Fibroblast of pulmonary artery (primary cell): ENCODE data around the gene CAMK1D.
"Not testable (repeated sequence)": the region's sequence is repeated elsewhere in the genome, so short reads cannot be mapped to it uniquely, and the experiment has no call there.

Experiments used
- DNase-seq: peaks from one replicate; pipeline ENCODE4 v3.0.0-alpha.2; 2010; ENCODE audit warnings: low read depth
- H3K4me3 ChIP-seq: replicated peaks from 2 replicates; pipeline ENCODE4 v1.5.1; 2011; ENCODE audit warnings: low read depth, mild to moderate bottlenecking, control low read depth, low read length, moderate library complexity
- CTCF ChIP-seq: IDR thresholded peaks from 2 replicates; pipeline ENCODE4 v1.5.1; 2011; ENCODE audit warnings: mild to moderate bottlenecking, control low read depth, low read length, inconsistent platforms; ENCODE audit errors: missing control alignments

CAMK1D gene

GRCh38 chr10:12741360-12741804 is 392.0 kb downstream of the CAMK1D start:
- TF ChIP-seq CTCF = no peak
- H3K4me3 ChIP-seq = no peak overlapping the region
- no peak for DNase-seq

- no peak overlapping the region for H3K4me3 ChIP-seq
- no peak for TF ChIP-seq CTCF
- DNase-seq = no peak
These were observed 393.4 kb downstream of the CAMK1D start for GRCh38 chr10:12742771-12743170.

DNA sequence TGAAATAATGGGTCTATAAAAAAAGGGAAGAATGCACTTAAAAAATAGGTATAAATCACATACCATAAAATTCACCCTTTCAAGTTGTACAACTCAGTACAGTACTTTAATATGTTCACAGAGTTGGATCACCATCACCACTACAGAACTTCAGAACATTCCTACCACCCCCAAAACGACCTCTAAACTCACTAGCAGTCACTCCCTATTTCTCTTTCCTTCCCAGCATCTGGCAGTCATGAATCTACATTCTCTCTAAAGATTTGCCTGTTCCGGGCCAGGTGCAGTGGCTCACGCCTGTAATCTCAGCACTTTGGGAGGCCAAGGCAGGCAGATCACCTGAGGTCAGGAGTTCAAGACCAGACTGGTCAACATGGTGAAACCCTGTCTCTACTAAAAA is 394.1 kb downstream of the CAMK1D start:
- not testable (repeated sequence) for H3K4me3 ChIP-seq, DNase-seq

- H3K4me3 ChIP-seq = no peak overlapping the region
- DNase-seq = no peak
- no peak for TF ChIP-seq CTCF
These were observed 394.6 kb downstream of the CAMK1D start for GRCh38 chr10:12743941-12744340.

- DNase-seq = no peak
- TF ChIP-seq CTCF = no peak
- no peak overlapping the region for H3K4me3 ChIP-seq
These were observed 398.8 kb downstream of the CAMK1D start for GRCh38 chr10:12748186-12748585.

DNA sequence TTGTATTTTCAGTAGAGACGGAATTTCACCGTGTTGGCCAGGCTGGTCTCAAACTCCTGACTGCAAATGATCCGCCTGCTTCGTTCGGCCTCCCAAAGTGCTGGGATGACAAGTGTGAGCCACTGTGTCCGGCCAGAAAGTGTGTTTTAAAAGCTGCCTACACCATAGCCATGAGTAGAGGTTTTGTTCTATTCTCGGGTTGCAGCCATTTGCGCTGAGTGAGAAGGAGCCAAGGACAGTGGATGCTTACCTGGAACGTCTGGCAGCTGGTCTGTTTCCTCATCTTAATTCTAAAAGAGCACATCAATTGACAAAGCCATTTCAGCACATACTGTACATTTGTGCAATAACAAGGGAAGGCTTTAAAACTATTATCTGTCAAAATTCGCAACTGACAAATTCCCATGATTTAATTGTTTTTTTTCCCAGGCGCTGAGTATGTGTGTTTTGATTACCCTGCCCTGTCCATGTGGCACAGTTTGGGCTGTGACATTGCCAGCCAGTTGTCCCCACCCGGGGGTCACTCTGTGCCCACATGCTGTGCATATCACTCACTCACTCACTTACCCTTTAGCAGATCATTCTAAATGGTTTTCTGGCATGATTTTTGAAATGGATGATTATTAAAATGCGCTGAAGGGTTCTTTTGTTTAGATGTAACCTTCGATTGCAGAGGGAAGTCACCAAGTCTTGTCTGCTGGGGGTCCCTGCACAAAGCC is 400.6 kb downstream of the CAMK1D start:
- no peak for TF ChIP-seq CTCF
- no peak overlapping the region for H3K4me3 ChIP-seq

DNA sequence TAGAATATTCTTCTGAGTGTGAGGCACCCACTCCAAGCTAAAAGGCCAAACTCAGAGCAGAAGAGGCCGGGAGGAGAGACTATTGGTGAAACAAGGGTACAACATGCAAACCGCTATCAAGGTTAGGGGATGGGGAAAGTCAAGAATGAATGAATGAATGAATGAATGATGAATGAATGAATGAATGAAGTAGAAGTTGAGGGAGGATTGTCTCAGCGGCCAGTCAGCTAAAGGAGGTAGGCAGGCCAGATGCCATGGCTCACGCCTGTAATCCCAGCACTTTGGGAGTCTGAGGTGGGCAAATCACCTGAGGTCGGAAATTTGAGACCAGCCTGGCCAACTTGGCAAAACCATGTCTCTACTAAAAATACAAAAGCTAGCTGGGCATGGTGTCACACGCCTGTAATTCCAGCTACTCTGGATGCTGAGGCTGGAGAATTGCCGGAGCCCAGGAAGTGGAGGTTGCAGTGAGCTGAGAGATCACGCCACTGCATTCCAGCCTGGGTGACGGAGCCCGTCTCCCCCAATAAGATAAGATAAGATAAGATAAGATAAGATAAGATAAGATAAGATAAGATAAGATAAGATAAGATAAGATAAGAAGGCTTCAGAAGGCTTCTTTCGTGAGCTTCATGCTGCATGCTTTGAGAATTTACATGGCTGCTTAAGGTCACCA is 401.3 kb downstream of the CAMK1D start:
- no peak overlapping the region for H3K4me3 ChIP-seq
- TF ChIP-seq CTCF = no peak
- peak; percentile 10 for DNase-seq

More for the DNA sequence above, 400.6 kb downstream of the CAMK1D start:
- no peak for DNase-seq
